ENCODE results near the gene NALCN. TPM values are rescaled to one million over a fixed set of nuclear protein-coding genes. Genes with fewer than 3 reads are reported as not detected.

Gene NALCN
- total RNA-seq, 2 experiments from 2014 or later: not detected

- DNase-seq (no peak), ATAC-seq (ENCODE audit: poor library complexity) (no peak)
- no peaks in the 10 kb centered on the region for H3K4me1 Mint-ChIP-seq (ENCODE audit: low read depth)
- Histone ChIP-seq H3K27me3 (ENCODE audit: control insufficient read depth in 1 of 2, insufficient read depth in 2 of 2, low read length in 2 of 2) (no peaks in the 10 kb centered on the region), H3K9me3 (ENCODE audit: control insufficient read depth in 1 of 2, insufficient read depth in 1 of 2, low read length in 2 of 2) (peaks cover 0 to 3% of the 10 kb centered on the region in 2 experiments), H3K4me3 (ENCODE audit: low read length) (no peak overlapping the region), H3K4me1 (ENCODE audit: insufficient read depth, low read length) (no peaks in the 10 kb centered on the region), H3K27ac (ENCODE audit: low read depth in 1 of 2, low read length in 2 of 2) (no peak overlapping the region), H3K36me3 (ENCODE audit: insufficient read depth, low read length) (no peaks in the 10 kb centered on the region)
- peaks cover 10% of the 10 kb centered on the region for H3K27me3 Mint-ChIP-seq
- no peak overlapping the region for H3K4me3 Mint-ChIP-seq
- H3K36me3 Mint-ChIP-seq (ENCODE audit: low read depth): no peaks in the 10 kb centered on the region
- H3K9me3 Mint-ChIP-seq: no peaks in the 10 kb centered on the region
- ChIA-PET CTCF (no interaction called here), POLR2A (no interaction called here)
- intact Hi-C loops (cut with DNase I, micrococcal nuclease): no loop called here
- no peak for TF ChIP-seq CTCF (IDR thresholded peaks at IDR 0.05)
- no peak overlapping the region for H3K27ac Mint-ChIP-seq
Measured at GRCh38 chr13:101291206-101291605, 125.1 kb downstream of the NALCN start.

- no peak for TF ChIP-seq CTCF (IDR thresholded peaks at IDR 0.05)
- Histone ChIP-seq H3K4me1 (ENCODE audit: insufficient read depth, low read length) (no peaks in the 10 kb centered on the region), H3K9me3 (ENCODE audit: control insufficient read depth in 1 of 2, insufficient read depth in 1 of 2, low read length in 2 of 2) (no peaks in the 10 kb centered on the region), H3K27ac (ENCODE audit: low read depth in 1 of 2, low read length in 2 of 2) (no peak overlapping the region), H3K36me3 (ENCODE audit: insufficient read depth, low read length) (no peaks in the 10 kb centered on the region), H3K27me3 (ENCODE audit: control insufficient read depth in 1 of 2, insufficient read depth in 2 of 2, low read length in 2 of 2) (no peaks in the 10 kb centered on the region), H3K4me3 (ENCODE audit: low read length) (no peak overlapping the region)
- Mint-ChIP-seq H3K27me3 (peaks cover 17% of the 10 kb centered on the region), H3K9me3 (no peaks in the 10 kb centered on the region), H3K4me1 (ENCODE audit: low read depth) (no peaks in the 10 kb centered on the region), H3K36me3 (ENCODE audit: low read depth) (no peaks in the 10 kb centered on the region), H3K4me3 (no peak overlapping the region), H3K27ac (no peak overlapping the region)
- CTCF ChIA-PET: no interaction called here
- intact Hi-C loops (cut with DNase I, micrococcal nuclease): no loop called here
- DNase-seq (peak in 3 of 14 experiments; percentile 0 to 10 (median 5)), ATAC-seq (ENCODE audit: poor library complexity) (no peak)
- POLR2A ChIA-PET: no interaction called here
Measured at GRCh38 chr13:101289764-101290163, 126.5 kb downstream of the NALCN start.

- H3K9me3 ChIP-seq (ENCODE audit: control insufficient read depth in 1 of 2, insufficient read depth in 1 of 2, low read length in 2 of 2): no peaks in the 10 kb centered on the region
- H3K4me3 Mint-ChIP-seq: no peak overlapping the region
- H3K27ac Mint-ChIP-seq: no peak overlapping the region
- no peak for TF ChIP-seq CTCF (IDR thresholded peaks at IDR 0.05)
- intact Hi-C loops (cut with DNase I, micrococcal nuclease): no loop called here
- H3K27ac ChIP-seq (ENCODE audit: low read depth in 1 of 2, low read length in 2 of 2): no peak overlapping the region
- ChIA-PET CTCF (no interaction called here), POLR2A (no interaction called here)
- no peaks in the 10 kb centered on the region for H3K36me3 Mint-ChIP-seq (ENCODE audit: low read depth)
- peaks cover 18% of the 10 kb centered on the region for H3K27me3 Mint-ChIP-seq
- H3K36me3 ChIP-seq (ENCODE audit: insufficient read depth, low read length): no peaks in the 10 kb centered on the region
- no peaks in the 10 kb centered on the region for H3K9me3 Mint-ChIP-seq
- no peaks in the 10 kb centered on the region for H3K4me1 ChIP-seq (ENCODE audit: insufficient read depth, low read length)
- no peaks in the 10 kb centered on the region for H3K4me1 Mint-ChIP-seq (ENCODE audit: low read depth)
- no peaks in the 10 kb centered on the region for H3K27me3 ChIP-seq (ENCODE audit: control insufficient read depth in 1 of 2, insufficient read depth in 2 of 2, low read length in 2 of 2)
- ATAC-seq (ENCODE audit: poor library complexity): no peak
- no peak overlapping the region for H3K4me3 ChIP-seq (ENCODE audit: low read length)
- DNase-seq: no peak
Measured at GRCh38 chr13:101283782-101284181, 132.5 kb downstream of the NALCN start.
